Measurements from ENCODE around the gene UCKL1.

UCKL1 gene

DNA sequence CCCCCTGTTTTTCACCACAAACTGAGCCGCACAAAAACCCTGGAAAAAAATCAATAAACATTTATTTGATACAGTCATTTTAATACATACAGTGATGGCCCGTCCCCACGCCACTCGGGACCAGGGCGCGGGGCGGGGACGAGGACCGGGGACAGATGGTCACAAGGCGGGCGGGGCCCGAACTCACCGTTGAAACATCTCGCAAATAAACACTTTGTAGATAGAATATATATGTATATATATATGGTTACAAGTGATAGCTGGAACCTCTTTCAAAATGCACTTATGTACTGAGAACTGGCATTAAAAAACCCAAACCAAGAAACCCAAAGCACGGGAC lies 418 bp upstream of the UCKL1 start:
- TF ChIP-seq GATA3 (IDR thresholded peaks at IDR 0.05; ENCODE audit: low read depth, low read length) (no peak), GATA2 (IDR thresholded peaks at IDR 0.05; ENCODE audit: low read depth, low read length) (no peak)

DNA sequence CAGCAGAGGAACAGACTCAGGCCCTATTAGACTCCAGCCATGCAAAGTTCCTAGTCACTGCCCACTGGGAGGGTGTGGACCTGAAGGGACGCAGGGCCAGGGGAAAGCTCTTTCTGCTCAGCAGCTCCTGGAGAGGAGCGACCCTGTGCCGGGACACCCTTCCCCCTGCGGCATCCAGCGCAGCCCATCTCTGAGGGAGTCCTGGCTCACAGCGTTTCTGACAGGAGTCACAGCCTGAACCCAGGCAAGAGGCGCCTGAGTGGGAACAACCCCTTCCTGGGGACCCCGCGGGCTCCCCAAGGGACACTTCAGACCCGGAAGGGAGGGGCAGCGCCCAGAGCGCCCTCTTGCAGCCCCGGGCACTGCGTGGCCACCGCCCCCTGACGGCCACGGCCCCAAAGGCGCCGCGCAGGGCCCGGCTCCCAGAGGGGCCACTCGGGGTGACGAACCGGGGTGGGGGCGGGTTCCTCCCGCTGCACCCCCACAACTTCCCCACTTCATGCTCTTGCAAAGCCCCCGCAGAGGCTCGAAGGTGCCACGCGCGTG lies 862 bp downstream of the UCKL1 start:
- TF ChIP-seq GATA3 (IDR thresholded peaks at IDR 0.05; ENCODE audit: low read depth, low read length) (no peak), GATA2 (IDR thresholded peaks at IDR 0.05; ENCODE audit: low read depth, low read length) (no peak)

DNA sequence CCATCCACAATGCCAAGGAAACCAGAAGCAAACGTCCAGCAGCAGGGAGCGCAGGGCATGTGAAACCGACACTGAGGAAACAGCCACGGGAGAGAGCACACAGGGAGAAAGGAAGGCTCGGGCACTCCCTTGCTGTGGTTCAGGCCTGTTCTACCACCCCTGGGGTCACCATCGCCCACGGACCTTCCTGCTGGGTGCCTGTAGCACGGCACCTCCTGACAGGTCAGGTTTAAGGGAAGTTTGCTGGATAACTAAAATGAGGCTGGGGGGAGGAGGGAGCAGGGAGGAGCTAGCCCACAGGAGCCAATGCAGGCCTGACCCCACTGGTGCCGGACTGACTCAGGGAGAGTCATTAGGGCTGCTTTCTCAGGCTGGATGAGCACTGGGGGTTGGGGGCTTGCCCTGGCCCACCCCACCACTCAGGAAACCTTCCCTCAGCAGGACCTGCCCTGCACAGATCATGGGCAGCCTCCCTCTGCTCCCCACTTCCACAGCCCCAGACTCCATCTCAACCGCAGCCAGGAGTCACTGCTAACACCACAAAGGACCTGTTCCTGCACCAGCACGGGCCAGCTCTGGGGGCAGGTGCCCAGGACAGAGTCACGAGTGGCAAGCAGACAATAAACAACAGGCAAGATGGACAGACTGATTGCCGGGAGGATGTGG lies 2.3 kb downstream of the UCKL1 start:
- TF ChIP-seq GATA3 (IDR thresholded peaks at IDR 0.05; ENCODE audit: low read depth, low read length) (no peak), GATA2 (IDR thresholded peaks at IDR 0.05; ENCODE audit: low read depth, low read length) (no peak)

DNA sequence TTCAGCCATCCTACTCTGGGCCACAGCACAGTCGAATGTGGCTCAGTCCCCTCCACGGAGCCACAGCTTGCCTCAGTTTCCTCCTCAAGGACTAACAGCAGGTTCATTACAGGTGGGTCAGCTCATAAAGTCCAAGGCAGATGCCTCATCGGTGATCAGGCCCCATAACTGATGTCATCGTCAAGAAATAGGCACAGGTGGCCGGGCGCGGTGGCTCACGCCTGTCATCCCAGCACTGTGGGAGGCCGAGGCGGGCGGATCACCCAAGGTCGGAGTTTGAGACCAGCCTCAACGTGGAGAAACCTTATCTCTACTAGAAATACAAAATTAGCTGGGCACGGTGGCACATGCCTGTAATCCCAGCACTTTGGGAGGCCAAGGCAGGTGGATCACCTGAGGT lies 3.4 kb downstream of the UCKL1 start:
- no peak for TF ChIP-seq GATA2 (IDR thresholded peaks at IDR 0.05; ENCODE audit: low read depth, low read length)
- TF ChIP-seq GATA3 (IDR thresholded peaks at IDR 0.05; ENCODE audit: low read depth, low read length), result no peak

DNA sequence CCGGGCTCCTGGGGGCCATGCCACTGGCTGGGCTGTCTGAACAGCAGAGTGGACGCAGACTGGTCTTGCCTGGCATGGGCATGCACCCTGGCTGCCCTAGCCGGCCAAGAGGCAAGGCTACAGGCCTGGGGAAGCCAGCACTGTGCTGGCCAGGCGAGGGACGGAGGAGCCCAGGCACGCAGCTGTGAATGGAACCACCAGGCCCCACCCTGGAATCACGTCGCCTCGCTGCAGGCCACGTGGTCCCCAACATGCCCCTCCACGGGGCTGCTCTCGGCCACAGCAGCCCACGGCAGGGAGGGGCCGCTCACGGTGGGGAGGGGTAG lies 4.0 kb downstream of the UCKL1 start:
- TF ChIP-seq GATA3 (IDR thresholded peaks at IDR 0.05; ENCODE audit: low read depth, low read length), result no peak
- no peak for TF ChIP-seq GATA2 (IDR thresholded peaks at IDR 0.05; ENCODE audit: low read depth, low read length)

DNA sequence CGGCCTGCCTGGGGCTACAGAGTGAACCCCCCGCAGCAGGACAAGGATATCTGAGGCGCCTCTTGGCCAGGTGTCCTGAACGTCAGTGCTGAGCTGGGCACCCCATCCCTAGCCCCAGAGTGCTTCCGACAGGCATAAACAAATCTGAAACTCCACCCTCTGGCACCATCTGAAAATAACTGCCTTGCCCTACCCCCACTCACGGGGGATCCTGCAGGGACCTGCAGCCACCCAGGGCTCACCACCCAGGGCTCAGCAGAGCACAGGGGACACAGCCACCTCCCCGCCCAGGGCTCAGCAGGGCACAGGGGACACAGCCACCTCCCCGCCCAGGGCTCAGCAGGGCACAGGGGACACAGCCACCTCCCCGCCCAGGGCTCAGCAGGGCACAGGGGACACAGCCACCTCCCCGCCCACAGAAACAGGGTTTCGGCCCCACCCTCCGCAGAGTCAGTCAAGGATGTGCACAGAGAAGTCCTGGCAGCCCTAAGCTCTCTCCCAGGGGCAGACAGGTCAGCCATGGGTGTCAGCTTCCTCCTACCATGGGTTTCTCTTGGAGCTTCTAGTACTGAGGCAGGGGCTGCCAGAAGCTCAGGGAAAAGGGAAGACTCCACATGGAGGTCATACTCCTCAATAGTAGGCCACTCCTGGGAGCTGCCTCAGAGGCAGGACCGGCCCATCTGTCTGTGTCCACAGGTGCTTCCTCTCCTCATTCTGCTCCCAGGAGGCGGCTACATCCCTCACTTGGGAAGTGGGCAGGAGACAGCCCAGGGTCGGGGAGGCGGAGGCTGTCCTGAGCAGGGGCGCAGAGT lies 4.6 kb downstream of the UCKL1 start:
- TF ChIP-seq GATA3 (IDR thresholded peaks at IDR 0.05; ENCODE audit: low read depth, low read length), result no peak
- no peak for TF ChIP-seq GATA2 (IDR thresholded peaks at IDR 0.05; ENCODE audit: low read depth, low read length)

DNA sequence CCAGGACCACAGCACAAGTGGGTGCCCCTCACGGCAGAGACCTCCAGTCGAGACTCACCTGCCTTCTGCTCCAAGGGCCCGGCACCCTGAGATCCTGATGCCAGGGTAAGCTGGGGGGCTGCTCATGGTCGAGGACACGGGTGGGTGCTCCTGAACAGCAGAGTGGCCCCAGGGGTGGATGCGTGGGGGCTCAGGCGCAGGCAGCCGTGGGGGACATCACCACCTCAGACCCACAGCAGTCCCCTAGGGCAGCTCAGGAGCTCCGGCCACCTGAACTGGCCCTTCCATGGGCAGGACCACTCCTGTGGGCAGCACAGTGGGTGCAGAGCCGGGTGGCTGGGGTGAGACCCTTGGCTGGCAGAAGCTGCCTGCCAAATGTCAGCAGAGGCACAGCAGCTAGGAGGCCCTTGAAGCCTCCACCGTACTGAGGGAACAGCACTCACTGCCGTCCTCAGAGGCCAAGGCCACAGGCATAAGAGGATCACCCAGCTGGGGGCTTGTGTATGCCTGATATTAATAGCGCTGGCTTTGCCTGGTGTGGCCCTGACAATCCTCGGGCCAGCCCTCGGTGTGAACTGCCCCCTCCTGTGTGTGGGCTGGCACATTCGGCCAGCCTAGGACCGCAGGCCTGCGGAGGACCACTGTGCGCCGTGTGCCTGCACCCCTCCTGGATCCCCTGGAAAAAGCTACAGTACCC lies 5.4 kb downstream of the UCKL1 start:
- TF ChIP-seq GATA2 (IDR thresholded peaks at IDR 0.05; ENCODE audit: low read depth, low read length), result no peak

DNA sequence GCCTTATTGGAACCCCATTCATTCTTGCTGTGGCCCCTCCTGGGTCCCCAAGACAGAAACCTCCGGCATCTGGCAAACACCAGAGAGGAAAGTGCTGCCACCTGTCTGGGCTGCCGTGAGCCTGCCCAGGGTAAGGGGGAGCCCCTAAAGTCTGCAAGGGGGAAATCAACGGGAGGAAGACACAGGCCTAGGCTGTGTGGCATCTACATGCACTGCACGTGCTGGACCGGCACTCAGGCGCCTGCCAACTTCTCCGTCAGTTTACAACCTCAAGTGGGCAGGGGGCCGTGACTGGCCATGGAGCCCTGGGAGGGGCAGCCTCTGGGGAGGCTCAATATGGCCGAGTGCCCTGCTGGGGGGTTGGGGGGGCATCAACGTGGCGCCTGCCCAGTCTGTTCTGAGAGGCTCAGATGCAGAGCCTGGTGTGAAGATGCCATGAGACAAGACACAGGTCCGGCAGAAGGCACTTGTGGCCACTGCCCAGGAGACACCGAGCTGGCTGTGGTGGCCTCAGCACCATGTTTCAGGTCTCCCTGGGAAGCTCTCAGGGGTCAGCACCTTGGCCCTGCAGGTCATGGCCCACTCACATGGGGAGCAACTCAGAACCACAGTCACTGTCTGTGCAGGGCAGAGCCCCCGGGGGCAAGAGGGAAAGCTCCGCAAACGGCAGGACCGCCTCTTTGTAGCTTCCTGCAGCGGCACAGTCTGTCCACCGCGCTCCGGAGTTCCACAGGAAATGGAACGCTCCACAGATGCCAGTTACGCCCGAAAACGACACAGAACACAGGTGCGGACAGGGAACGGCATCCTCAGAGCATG lies 8.4 kb downstream of the UCKL1 start:
- no peak for TF ChIP-seq GATA3 (IDR thresholded peaks at IDR 0.05; ENCODE audit: low read depth, low read length)
- no peak for TF ChIP-seq GATA2 (IDR thresholded peaks at IDR 0.05; ENCODE audit: low read depth, low read length)

DNA sequence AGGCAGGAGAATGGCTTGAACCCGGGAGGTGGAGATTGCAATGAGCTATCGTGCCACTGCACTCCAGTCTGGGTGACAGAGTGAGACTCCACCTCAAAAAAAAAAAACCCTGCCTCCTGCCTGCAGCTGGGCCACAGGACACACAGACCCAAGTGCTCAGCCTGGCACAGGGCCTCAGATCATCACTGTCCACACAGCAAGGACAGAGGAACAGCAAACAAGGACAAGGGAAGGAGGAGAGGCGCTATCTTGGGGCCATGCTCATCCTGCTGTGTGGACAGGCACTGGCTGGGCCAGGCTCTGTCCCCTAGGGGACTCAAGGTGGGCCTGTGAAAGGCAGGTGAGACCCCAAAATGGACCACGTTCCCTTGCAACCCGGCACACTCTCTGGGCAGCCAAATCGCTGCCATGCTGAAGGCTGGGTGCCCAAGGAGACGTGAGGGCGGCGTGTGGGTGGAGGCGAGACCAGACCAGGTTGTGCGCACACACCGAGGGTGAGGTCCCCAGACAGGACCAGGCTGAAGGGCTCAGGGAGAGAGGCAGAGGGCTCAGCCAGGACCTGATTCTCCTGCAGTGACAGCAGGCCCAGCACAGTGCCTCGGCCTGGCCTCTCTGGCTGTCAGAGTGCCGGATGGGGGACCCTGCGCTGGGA lies 9.1 kb downstream of the UCKL1 start:
- TF ChIP-seq GATA3 (IDR thresholded peaks at IDR 0.05; ENCODE audit: low read depth, low read length) (no peak), GATA2 (IDR thresholded peaks at IDR 0.05; ENCODE audit: low read depth, low read length) (no peak)

DNA sequence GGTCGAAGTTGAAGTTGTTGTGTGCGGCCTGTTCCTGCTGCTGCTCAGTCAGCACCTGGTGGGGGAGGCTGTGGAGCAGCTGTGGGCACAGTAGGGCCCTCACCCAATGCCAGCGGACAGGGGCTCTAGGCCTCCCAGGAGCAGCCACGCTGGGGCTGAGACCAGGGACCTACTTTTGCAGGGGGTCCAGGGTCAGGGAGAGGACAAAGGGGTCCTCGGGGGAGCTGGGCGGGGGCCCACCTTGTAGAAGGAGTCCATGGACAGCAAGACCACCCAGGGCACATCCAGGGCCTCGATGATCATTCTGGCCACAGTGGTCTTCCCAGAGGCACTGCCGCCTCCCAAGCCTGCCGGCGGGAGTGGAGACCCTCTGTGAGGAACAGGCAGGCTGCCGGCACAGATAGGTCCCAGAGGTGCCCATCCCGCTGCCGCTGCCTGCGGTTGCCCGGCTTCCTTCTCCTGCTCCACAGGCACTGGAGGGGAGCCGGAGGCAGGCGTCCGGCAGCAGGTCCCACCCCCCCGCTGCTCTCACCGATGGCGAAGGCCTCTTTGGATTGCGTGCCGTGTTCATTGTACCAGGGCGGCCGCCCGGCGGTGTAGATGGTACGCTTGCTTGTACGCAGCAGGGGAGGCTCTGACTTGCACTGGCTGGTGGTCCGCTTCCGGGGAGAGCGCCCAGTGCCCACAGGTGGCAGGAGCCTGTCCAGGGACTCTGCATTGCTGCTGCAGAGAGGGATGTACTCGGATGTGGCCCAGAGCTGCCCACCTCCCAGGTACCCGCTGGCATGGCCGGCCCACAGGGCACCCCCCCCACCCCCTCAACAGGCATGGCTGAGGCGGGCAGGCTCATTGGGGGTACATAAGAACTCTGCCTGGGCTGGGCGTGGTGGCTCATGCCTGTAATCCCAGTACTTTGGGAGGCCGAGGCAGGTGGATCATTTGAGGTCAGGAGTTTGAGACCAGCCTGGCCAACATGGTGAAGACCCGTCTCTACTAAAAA lies 10.0 kb downstream of the UCKL1 start:
- TF ChIP-seq GATA2 (IDR thresholded peaks at IDR 0.05; ENCODE audit: low read depth, low read length) (no peak), GATA3 (IDR thresholded peaks at IDR 0.05; ENCODE audit: low read depth, low read length) (no peak)

DNA sequence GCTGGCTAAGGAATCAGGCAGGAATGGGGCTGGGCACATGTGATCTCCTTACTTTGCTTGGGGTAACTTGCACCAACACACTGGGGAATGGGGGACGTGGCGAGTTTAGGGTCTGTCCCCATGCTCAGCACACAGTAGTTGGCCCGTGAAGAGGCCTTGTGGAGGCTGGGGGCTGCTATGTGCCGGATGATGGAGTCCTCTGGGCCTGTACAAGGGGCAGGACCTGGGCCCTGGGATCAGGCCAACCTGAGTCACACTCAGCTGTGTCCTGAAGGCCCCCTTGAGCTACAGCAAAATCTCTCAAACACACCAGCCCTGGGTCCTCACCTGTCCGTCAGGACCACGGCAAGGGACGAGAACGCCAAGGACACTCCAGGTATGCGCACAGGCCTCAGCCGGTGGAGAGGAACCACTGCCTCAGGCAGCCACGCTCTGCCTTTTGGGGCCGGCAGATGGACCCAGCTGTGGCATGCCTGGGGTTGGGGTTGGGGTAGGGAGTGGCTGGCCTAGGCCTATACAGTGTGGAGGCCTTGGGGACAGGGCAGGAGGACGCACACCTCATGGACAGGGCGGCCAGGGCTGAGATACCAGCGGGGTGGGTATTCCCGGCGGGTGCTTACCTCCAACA lies 11.1 kb downstream of the UCKL1 start:
- TF ChIP-seq GATA3 (IDR thresholded peaks at IDR 0.05; ENCODE audit: low read depth, low read length) (no peak), GATA2 (IDR thresholded peaks at IDR 0.05; ENCODE audit: low read depth, low read length) (no peak)

All from SH-SY5Y (cell line).